KBM-7 (cell line): ENCODE data around the gene ZNF45.
"Not testable (repeated sequence)": the region's sequence is repeated elsewhere in the genome, so short reads cannot be mapped to it uniquely, and the experiment has no call there.

Experiments used
- DNase-seq: peaks from one replicate; pipeline ENCODE4 v3.0.0-alpha.2; 2015
- in situ Hi-C: fragments of 300-500 bp; cut with MboI; formaldehyde crosslinking; loops from 2 replicates; pipeline ENCODE4 v1.14.3; 2020; ENCODE audit warnings: low sequenced_read_pairs, low pct_unique_long_range_greater_than_20kb, mixed read lengths

ZNF45 gene

GRCh38 chr19:43934985-43935708 is at the start of gene ZNF45:
Gene ZNF45, minus strand, starts transcription at chr19:43935282. Its CDS starts 13,097 bp downstream, at chr19:43922185.
- in situ Hi-C loops: no loop called here

GRCh38 chr19:43984687-43985000 is 49.6 kb upstream of the ZNF45 start:
- DNase-seq: no peak
- in situ Hi-C loops: no loop called here

More at GRCh38 chr19:43934985-43935708, at the start of gene ZNF45:
- peak; percentile 92 for DNase-seq

GRCh38 chr19:43983912-43984686 is 49.0 kb upstream of the ZNF45 start, which contains the start of gene ZNF155:
Gene ZNF155, plus strand, starts transcription at chr19:43984188. Its CDS starts 4,356 bp downstream, at chr19:43988544.
- no peak for DNase-seq
- in situ Hi-C loops: no loop called here

DNA sequence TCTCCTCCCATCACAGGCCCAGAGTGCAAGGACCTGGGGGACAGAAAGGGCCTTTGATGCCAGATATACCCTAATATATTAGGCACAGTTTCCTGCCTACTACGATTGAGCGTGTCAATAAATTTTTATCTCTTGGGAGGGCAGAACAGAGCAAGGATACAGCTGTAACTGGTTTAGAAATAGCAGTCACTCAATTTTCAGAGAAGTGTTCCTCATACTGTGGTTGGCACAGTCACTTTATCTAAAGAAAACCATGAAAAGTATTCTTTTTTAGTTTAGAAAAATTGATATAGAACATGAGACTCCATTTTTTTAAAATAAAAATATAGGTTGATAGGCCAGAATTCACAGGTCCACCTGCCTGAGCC is 48.4 kb upstream of the ZNF45 start:
- DNase-seq: no peak
- in situ Hi-C loops: no loop called here

GRCh38 chr19:43976732-43977131 is 41.6 kb upstream of the ZNF45 start:
- in situ Hi-C loops: no loop called here
- DNase-seq: no peak

DNA sequence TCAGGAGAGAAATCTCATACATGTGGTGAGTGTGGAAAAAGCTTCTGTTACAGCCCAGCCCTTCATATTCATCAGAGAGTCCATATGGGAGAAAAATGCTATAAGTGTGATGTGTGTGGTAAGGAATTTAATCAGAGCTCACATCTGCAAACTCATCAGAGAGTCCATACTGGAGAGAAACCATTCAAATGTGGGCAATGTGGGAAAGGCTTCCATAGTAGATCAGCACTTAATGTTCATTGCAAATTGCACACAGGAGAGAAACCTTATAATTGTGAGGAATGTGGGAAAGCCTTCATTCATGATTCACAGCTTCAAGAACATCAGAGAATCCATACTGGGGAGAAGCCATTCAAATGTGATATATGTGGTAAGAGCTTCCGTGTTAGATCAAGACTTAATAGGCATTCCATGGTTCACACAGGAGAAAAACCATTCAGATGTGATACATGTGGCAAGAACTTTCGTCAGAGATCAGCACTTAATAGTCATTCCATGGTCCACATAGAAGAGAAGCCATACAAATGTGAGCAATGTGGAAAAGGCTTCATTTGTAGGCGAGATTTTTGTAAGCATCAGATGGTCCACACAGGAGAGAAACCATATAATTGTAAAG is 31.1 kb upstream of the ZNF45 start:
- no peak for DNase-seq
- in situ Hi-C loops: no loop called here

- DNase-seq: no peak
- in situ Hi-C loops: no loop called here
Observed at GRCh38 chr19:43960411-43960810, 25.3 kb upstream of the ZNF45 start.

- DNase-seq: no peak
Observed at GRCh38 chr19:43957891-43958290, 22.8 kb upstream of the ZNF45 start.

GRCh38 chr19:43956827-43957226 is 21.7 kb upstream of the ZNF45 start:
- no peak for DNase-seq

More at GRCh38 chr19:43957891-43958290, 22.8 kb upstream of the ZNF45 start:
- in situ Hi-C loops: no loop called here

DNA sequence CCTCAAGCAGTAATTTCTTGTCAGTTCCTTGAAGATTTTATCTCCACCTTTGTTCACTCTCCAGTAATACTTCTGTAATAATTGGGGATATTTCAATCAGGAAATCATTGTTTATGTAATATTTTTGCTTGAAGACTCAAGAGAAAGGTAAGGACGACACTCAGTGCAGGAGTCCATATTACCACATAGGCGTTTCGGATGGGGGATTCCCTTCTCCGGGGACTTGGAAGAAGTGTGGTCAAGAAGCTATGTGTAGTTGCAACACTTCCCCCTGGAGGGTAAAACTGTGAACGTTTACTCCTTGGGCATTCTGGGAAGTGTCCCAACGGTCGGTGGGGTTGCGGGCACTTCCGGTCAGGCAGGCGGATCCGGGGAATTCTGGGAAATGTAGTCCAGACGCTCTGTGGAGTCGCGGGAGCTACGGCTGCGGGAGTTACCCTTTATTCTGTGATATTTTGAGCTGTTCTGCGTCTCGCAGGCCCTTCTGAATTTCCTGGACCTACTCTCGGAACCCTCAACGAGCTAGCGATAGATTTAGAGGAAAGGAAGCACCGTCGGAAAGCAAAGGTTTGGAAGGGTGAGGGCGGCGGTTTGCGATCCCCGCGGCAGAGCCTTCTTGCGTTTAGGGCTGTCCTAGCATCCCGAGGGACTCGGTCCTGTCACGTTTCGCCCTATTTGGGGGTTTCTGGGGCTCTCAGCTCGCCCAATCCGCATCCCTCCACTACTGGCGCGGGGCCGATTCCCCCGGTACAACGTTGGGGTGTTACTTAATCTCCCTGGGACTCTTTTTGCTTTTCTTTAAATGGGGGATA is 16.0 kb upstream of the ZNF45 start, which contains the start of gene ZNF221:
TSS of gene ZNF221 (plus strand) at position 395 of the 812 bp plus-strand sequence. CDS start 11,499 bp downstream, outside the sequence.
- DNase-seq: peak; percentile 97
- in situ Hi-C loops: no loop called here

More at GRCh38 chr19:43956827-43957226, 21.7 kb upstream of the ZNF45 start:
- in situ Hi-C loops: no loop called here

DNA sequence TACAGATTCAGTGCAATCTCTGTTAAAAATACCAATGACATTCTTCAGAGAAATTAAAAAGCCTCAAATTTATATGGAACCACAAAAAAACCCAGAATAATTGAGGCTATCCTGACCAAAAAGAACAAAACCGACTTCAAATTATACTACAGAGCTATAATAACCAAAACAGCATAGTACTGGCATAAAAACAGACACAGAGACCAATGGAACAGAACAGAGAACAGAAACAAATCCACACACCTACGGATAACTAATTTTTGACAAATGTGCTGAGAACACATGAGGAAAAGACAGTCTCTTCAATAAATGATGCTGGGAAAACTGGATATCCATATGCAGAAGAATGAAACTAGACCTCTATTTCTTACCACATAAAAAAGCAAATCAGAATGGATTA is 14.7 kb upstream of the ZNF45 start:
- in situ Hi-C loops: not testable (repeated sequence)

GRCh38 chr19:43947412-43947811 is 12.3 kb upstream of the ZNF45 start:
- DNase-seq, in situ Hi-C loops: not testable (repeated sequence)

More for the DNA sequence above, 14.7 kb upstream of the ZNF45 start:
- not testable (repeated sequence) for DNase-seq

GRCh38 chr19:43941209-43941608 is 6.1 kb upstream of the ZNF45 start:
- in situ Hi-C loops: no loop called here
- DNase-seq: no peak

GRCh38 chr19:43940719-43941118 is 5.6 kb upstream of the ZNF45 start:
- no peak for DNase-seq
- in situ Hi-C loops: no loop called here

GRCh38 chr19:43939557-43940260 is 4.6 kb upstream of the ZNF45 start:
- in situ Hi-C loops: no loop called here

GRCh38 chr19:43936188-43936587 is 1.1 kb upstream of the ZNF45 start:
- in situ Hi-C loops: no loop called here

More at GRCh38 chr19:43939557-43940260, 4.6 kb upstream of the ZNF45 start:
- no peak for DNase-seq

GRCh38 chr19:43934055-43934984 is 762 bp downstream of the ZNF45 start:
- in situ Hi-C loops: no loop called here
- peak; percentile 22 for DNase-seq

More at GRCh38 chr19:43936188-43936587, 1.1 kb upstream of the ZNF45 start:
- DNase-seq: no peak
